NCI-H69 (cell line): ENCODE data around the gene MSH2.
"Not testable (repeated sequence)": the region's sequence is repeated elsewhere in the genome, so short reads cannot be mapped to it uniquely, and the experiment has no call there.

Source experiments
- DNase-seq: peaks from one replicate; lab custom pipeline; 2025; lab: John Stamatoyannopoulos, UW

MSH2 gene

GRCh38 chr2:47402805-47403608 lies at the start of gene MSH2:
Gene MSH2, plus strand, starts transcription at chr2:47403156. Its CDS starts 36 bp downstream, at chr2:47403192.
- peak; percentile 97 for DNase-seq

GRCh38 chr2:47354013-47354847 lies 48.7 kb upstream of the MSH2 start:
- DNase-seq: peak; percentile 30

DNA sequence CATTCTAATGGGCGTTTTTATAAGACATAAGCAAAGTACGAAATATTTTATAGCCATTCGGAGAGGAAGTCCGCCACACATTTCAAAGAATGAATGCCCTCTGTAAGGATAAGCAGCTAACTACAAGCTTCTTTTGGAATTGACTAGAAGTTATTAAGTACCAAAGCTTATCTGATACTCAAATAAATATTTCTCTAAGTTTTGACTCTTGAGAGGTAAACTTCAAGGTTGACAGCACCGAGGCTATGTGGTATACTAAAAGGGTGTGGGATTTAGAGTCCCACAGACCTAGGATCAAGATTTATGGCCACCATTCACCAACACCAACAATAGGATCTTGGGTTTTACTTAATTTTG lies 48.1 kb upstream of the MSH2 start:
- DNase-seq: no peak

GRCh38 chr2:47357483-47357882 lies 45.5 kb upstream of the MSH2 start:
- DNase-seq: peak; percentile 42

- no peak for DNase-seq
Measured at GRCh38 chr2:47359375-47359868, 43.5 kb upstream of the MSH2 start.

DNA sequence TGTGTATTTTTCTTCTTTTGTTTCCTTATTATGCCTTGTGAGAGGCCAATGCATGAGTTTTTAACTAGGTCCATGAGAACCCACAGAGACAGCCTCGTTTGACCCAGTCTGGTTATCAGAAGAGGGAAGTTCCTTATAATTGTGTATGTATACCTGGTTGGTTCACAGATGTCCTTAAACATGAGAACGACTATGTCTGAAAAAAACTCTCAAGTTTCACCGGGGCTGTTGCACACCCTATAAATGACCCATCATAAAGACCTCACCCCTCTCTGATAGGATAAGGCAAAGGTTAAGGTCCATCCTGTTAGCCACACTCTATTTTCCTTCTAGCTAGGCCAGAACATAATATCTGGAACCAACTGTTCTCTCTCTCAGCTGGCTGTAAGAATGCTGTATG lies 42.7 kb upstream of the MSH2 start:
- DNase-seq: no peak

DNA sequence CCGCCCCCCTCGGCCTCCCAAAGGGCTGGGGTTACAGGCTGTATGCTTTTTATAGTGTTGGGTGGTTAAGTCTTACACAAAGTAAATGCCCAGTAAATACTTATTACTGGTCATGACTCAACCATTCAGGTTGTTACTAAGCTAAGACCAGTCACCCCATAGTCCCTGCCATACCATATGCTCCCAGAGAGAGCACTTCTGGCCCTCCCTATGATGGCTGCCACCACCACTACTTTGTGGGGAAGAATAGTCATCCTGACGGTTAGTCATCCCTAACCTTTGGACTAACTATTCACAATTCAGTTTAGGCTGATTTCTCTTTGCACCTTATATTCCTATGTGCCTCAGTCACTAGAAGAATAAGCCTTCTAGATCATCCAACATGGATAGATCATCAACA lies 42.0 kb upstream of the MSH2 start:
- no peak for DNase-seq

- not testable (repeated sequence) for DNase-seq
Measured at GRCh38 chr2:47361505-47362229, 41.3 kb upstream of the MSH2 start.

- peak; percentile 19 for DNase-seq
Measured at GRCh38 chr2:47373747-47374146, 29.2 kb upstream of the MSH2 start.

- DNase-seq: no peak
Measured at GRCh38 chr2:47375307-47375706, 27.6 kb upstream of the MSH2 start.

- no peak for DNase-seq
Measured at GRCh38 chr2:47379384-47379783, 23.6 kb upstream of the MSH2 start.

- DNase-seq: no peak
Measured at GRCh38 chr2:47381408-47381807, 21.5 kb upstream of the MSH2 start.

GRCh38 chr2:47386551-47386950 lies 16.4 kb upstream of the MSH2 start:
- no peak for DNase-seq

GRCh38 chr2:47388888-47389287 lies 14.1 kb upstream of the MSH2 start:
- no peak for DNase-seq

- no peak for DNase-seq
Measured at GRCh38 chr2:47389692-47390091, 13.3 kb upstream of the MSH2 start.

GRCh38 chr2:47401789-47402554 lies 984 bp upstream of the MSH2 start:
- no peak for DNase-seq

DNA sequence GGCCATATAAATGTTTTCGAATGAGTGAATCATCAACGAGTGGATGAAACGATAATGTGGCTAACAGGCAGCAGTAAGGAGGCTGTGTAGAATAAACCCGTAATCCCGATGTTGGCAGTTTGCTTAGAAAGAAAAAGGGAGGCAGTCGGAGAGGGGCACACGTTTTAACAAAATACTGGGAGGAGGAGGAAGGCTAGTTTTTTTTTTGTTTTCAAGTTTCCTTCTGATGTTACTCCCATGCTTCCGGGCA lies 476 bp upstream of the MSH2 start:
- DNase-seq: no peak

DNA sequence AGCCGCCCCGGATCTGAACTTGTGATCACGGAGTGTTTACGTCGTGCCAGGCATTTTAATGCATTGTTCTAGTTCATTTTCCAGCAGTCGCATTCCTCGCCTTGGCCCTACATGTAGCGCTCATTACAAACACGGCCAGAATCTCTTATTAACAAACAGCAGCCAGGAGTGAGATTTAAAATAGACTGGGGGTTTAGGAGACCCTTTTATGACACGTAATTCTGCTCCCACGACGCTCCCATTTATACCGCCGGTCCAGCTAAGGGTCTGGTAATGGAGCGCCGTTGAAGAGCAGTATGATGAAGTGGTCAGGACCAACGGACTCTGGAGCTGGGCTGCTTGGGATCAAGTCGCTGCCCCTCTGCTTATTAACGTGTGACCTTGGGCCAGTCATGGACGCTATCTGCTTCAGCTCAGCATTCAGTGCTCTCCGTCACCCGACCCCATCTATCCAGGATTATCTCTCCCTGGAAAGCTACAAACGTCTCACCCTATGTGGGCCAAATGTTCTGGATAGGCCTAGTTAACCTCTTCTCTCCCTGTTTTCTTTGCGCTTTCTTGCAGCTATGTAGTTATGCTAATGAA lies 745 bp downstream of the MSH2 start:
- DNase-seq: peak; percentile 32

GRCh38 chr2:47404356-47404755 lies 1.4 kb downstream of the MSH2 start:
- DNase-seq: no peak

- no peak for DNase-seq
Measured at GRCh38 chr2:47405757-47406156, 2.8 kb downstream of the MSH2 start.

DNA sequence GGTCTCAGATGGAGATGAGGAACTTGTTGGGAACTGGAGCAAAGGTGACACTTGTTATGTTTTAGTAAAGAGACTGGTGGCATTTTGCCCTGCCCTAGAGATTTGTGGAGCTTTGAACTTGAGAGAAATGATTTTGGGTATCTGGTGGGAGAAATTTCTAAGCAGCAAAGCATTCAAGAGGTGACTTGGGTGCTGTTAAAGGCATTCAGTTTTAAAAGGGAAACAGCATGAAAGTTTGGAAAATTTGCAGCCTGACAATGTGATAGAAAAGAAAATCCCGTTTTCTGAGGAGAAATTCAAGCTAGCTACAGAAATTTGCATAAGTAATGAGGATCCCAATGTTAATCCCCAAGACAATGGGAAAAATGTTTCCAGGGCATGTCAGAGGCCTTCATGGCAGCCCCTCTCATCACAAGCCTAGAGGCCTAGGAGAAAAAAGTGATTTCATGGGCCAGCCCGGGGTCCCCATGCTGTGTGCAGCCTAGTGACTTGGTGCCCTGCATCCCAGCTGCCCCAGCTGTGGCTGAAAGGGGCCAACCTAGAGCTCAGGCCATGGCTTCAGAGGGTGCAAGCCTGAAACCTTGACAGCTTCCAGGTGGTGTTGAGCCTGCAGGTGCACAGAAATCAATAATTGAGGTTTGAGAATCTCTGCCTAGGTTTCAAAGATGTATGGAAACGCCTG lies 3.8 kb downstream of the MSH2 start:
- DNase-seq: not testable (repeated sequence)
